GM18507 (cell line): ENCODE data around the gene AGBL1.
A peak's percentile ranks its signal among the peaks of the same experiment; 100 is the strongest.

ENCODE experiments used
- DNase-seq: peaks from one replicate; pipeline ENCODE4 v3.0.0; 2011; ENCODE audit warnings: low read depth; ENCODE audit not compliant: insufficient read length; ENCODE audit errors: extremely low spot score
- FAIRE-seq: peaks from 2 replicates; lab custom pipeline; 2011; peaks lifted over from hg19 to GRCh38; lab: Jason Lieb, UNC

AGBL1 gene

DNA sequence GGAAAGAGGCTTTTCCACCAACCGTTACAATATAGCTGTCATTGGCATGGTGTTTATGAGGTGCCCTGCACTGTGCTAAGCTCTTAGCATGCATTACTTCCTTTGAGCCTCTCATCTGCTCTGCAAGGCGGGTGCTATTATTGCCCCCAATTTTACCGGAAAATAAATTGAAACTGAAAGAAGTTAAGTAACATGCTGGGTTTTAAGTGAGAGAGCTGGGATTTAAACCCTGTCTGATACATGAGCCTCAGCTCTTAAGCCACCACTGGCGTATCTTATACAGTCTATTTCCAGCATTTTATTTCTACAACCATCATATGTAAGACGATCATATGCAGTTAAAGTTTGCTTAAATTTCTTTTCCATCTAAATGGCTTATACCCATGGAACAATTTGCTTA lies 81.6 kb downstream of the AGBL1 start:
- no peak for FAIRE-seq

DNA sequence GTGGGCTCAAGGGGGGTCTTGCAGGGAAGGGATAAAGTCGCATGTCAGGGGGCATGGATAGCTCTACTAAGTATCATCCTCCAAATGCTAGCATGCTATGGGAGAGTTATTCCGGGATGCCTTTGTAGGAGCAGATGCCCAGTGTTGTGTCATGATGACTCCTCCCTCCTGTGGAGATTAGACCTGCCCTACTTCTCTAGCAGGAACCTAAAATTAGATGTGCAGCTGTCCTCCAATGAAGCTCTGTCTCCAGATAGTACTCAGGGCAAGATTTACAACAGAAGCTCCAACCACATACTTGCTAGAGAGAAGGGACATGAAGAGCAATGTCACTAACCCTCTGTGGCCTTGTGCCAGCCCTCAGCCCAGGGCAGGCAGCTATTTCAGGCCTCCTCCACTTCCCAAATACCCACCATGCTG lies 82.5 kb downstream of the AGBL1 start:
- FAIRE-seq, result no peak
- no peak for DNase-seq

More for the DNA sequence above, 81.6 kb downstream of the AGBL1 start:
- DNase-seq, result no peak

DNA sequence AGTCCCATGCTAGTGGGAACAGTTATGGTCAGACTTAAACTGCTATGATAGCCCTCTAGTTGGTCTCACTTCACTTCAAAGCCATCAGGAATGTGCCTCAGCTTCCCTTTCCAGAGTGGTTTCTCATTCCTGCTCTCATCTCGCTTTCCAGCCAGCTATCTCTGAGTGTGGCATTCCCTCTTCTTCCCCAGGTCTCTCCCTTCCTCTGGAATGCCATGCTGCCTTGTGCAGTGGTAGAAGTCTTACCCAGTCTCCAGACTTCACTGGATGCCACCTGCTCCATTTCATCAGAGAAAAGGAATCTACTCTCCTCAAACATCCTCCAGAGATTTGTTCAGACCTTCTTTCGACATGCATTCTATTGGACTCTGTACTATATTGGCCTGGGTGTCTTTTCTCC lies 83.0 kb downstream of the AGBL1 start:
- no peak for DNase-seq
- FAIRE-seq, result no peak

DNA sequence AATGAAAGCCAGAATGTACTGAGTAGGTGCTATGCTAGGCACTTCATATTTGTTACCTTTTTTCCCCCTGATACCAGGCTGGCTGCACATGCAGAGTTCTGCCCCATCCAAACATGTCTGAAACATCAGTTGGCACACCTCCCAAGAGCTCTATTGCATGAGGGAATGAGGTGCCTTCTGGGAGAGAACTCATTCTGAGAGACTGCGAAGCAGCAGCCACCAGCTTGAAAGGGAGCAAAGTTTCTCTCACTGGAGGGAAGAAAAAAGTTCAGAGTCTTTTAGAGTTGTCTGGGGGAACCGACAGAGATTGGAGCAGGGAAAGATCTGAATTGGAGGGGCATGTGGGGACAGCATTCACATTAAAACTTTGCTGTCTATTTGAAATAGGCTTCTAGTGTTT lies 84.1 kb downstream of the AGBL1 start:
- DNase-seq (no peak), FAIRE-seq (no peak)

DNA sequence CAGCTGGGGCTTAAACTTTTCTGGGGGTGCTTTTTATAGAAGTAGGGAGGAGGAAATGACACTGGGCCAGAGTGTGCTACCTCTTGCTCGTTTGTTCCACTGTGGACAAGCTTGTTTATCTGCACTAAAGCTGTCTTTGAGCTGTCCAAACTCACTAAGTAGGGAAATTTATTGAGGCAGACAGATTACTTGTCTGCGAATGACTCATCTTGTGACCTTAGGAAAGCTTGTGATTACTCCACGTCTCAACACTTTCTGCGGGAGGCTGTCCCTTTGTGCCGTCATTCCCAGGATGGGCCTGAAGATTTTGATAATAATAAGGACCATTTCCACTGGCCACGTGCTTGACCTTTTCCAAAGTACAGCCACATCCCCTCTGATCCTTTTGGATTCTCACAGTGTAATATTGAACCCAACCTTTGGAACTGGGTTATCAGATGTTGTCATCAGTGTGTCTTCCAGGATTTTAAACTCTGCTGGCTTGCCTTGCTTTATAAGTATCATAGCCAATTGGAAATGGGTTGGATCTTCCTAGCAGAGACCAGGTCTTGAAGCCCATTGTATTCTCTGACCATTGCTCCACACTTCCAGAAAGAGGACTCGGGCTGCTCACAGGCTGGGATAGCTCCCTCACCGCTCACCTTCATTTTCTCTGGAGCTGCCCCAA lies 84.7 kb downstream of the AGBL1 start:
- DNase-seq (no peak), FAIRE-seq (no peak)

DNA sequence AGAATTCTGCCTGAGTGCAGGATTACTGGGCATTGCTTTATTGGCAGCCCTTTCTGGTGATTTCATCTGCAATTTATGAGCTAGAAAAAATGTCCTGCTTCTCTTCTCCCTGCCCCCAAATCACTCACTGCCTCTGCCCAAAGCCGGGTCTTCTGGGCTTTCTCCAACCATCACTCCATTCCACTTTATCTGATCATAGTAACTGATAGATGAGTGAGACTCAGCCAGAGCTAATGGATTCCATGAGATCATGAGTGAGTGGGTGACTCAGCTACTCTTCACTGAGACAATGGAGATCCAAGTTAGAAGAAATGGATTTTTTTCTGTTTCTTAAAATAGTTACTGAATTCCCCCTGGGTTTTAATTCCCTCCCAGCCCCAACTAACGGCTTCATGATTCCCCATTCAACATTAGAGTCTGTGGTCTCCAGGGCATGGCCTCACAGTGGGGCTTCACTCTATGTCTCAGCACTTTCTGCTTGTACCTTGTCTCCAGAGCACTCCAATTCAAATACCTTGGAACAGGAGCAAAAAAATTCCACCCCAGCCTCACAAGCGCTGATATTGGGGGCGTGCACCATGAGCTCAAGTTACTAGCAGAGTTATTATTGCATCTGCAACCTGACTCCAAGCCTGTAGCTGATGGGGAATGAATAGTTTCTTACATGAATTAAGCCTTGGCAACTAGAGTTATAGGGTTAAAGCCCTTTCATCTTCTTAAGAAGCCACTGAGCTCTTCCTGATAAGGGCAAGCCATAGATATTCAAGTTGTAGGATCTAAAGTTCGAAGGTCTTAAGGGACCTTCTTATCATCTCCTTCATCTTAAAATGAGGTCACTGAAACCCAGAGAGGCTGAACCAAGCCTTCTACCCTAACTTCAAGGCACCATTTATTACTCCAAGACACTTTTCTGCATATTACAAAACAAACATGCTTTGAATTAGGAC lies 85.9 kb downstream of the AGBL1 start:
- DNase-seq (no peak), FAIRE-seq (no peak)

DNA sequence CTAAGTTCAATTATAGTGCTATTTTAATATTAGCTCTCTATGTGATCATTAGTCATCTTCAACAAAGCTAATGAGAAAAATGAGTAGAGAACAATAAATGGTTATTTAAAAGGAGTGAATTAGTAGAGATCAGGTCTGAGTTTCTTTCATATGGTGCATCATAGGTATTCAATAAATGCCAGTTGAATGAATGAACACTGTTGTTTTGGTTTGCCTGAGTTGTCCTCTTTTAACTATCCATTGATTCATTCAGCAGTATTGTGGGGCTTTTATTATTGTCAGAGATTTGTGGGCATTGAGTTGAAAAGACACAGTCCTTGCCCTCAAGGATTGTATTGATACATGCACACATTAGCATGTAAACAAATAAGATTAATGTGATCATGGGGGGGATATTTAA lies 88.2 kb downstream of the AGBL1 start:
- FAIRE-seq (no peak), DNase-seq (no peak)

DNA sequence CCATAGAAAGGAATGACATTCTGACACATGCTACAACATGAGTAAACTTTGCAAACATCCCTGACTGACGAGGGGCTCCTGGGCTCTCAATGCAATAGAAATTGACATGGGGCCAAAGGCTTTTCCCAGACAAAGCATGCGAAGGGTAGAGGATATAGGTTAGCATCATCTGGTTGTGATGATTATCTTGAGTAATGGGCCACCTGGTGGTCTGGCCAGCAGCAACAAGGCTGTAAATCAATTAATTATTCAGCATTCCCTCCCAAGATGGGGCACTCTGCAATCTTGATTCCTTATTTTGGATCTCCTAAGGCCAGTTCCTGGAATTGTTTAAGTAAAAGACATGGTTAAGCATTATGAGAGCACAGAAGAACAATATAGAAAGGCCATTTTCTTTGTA lies 99.2 kb downstream of the AGBL1 start:
- FAIRE-seq, result no peak

DNA sequence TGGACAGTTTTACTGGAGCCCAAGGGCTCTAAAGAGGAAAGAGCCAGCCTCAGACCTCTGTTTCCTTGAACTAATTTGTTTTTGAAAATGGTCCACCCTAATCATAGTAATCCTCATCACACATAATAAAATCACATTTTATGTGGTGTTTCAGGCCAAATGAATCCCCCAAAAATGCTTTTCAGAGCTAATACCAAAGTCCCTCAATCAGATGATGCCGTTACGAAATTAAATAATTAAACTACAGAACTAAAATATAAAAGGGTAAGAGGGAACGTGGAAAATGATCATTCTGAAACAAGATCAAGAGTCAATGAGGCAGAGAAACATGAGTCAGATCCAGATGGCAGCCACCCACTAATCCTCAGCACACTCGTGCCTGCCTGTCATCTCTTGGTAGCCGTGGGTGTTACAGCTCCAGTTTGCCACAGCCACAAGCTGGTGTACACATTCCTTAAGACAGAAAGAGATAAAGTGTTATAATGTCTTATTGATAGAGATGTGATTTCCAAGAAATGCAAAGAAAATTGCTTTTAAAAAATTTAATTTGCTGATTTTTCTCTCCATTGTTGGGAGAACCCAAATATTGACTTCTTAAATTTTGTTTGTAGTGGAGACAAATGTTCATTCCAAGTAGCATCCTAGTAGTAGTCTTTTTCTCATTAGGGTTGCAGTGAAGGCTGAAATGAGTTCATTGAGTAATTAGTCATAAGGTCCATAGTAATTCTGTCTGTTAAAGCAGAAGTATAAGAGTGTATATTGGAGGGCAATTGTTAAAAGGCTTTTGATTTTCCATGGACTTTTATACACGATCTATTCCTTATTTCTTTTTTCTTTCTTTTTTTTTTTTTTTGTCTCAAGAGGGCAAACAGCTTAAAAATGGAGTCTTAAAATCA lies 104.2 kb downstream of the AGBL1 start:
- FAIRE-seq (no peak), DNase-seq (no peak)

More for the DNA sequence above, 99.2 kb downstream of the AGBL1 start:
- no peak for DNase-seq

DNA sequence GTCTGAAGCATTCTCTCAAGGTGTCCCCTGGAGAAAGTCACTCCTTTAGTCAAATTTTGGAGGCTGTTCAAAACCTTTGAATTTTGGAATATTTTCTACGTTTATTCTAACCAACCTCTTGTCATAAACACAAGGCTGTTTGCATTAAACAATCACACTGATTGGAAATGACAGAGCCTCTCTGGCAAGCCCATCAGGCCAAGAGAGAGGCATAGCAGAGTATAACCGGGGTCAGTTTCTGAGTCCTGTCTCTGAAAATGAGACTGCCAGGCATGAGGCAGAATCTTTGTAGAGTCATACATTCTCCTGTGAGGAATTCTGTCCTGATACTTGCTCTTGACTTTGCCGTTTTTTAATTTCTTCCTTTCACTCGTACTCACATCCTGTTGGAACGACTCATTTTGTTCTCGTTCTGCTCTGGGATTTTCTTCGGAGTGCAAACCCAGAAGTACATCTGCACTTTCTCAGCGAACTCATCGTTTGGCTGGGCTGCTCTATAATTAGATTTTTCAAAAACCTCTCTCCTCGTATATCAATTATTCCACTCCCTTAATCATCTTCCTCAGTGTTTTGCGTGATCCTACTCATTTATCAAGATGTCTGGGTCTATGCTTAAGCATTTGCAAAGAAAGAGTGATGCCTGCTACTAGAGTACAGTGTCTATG lies 114.2 kb downstream of the AGBL1 start:
- DNase-seq, result no peak
- no peak for FAIRE-seq

DNA sequence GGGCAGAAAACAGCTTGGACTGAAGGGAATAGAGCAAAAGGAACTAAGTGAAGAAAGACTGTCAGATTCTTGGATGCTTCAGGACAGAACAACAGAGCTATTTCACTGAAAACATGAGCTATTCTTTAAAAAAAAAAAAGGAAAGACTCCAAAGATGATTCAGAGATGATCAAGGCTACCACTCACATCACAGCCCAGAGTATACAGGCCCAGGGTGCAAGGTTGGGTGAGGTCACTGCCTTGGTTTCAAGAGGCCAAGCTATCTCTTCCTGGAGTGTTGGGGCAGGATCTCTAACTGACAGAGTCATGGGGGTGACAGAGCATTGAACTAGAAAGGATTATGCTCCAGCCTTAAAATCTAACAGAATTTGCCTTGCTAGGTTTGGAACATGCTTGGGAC lies 118.1 kb downstream of the AGBL1 start:
- no peak for DNase-seq
- no peak for FAIRE-seq

DNA sequence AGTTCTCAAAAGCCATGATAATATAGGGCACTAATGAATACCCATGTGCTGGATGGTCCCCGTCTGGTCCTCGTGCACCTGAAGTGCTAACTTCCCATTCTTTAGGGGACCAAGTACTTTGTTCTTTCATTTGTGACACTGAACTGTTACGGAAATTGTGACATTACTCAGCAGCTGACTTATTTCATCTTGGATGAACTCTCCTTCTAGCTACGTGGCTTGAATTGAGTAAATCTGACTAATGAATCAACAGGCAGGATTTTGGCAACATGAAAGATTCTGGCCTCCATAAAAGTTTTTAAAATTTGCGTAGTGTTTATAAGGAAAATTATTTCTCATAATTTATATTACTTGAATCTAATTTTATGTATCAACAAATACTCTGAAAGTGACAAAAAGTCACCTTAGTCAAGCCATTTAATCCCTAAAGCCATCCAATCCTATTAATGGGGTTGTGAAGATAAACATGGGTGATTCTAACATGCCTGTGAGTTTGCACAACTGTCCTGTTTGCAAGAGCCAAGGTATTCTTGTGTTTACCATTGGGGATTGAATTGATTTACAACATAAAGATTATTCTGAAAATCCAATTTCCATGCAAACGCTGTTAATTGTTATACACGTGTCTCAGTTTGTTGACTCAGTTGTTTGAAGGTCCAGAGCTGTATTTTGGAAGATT lies 119.9 kb downstream of the AGBL1 start:
- DNase-seq (no peak), FAIRE-seq (no peak)

DNA sequence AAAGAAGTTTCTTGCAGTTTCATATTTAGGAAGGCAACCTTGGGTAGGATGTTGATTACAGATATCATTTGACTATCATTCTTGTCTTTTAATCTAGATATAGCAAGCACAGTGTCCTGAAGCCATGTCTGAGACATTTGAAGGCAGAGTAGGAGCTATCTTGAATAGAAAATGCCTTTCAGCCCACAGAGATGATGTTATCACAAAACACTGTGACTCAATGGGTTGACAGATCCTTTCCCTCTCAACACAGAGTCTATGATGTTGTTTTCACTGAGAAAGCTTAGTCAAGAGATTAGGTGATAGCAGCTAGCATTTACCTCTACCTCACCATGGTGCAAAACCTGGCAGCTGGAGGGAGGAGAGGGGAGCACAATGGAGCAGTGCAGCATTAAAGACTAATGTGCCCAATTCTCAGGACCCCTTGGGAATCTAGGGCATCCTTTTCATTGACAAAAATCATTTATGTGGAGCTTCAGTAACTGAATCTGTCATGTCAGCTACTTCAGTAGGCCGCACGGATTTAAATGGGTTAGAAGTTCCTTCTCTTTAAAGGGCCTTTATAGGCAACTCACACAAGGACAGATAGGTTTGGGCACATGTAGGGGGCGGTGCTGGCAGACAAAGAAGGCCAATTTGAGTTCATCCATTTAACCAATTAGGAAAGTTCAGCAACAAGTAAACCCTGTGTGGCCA lies 121.8 kb downstream of the AGBL1 start:
- no peak for FAIRE-seq
- DNase-seq, result no peak

DNA sequence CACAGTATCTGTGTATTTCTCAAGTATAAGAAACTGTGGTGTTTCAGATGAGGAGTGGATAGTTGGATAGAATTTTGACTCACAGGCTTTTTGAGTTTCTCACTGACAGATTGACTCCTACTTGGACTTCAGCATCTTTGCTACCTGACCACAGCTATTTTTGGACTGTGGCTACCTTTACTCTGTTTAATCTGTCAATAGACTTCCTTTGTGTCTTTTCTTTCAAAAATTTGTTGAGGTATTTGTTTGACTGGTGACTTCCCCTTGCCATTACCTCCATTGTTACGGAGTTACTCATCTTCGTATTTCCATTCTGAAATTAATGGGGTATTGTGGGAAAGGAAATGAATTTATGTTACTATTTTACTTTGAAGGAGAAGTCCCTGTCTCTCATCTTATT lies 123.8 kb downstream of the AGBL1 start:
- peak; percentile 38 for FAIRE-seq
- DNase-seq, result no peak

DNA sequence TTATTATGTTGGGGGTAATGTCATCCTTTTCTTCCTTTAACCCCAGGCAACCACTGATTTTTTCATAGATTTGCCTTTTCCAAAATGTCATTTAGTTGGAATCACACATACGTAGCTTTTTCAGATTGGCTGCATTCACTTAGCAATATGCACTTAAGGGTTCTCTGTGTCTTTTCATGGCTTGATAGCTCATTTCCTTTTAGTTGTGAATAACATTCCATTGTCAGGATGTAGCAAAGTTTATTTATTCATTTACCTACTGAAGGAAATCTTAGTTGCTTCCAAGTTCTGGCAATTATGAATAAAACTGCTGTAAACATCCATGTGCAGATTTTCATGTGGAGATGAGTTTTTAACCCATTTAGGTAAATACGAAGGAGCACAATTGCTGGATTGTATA lies 125.4 kb downstream of the AGBL1 start:
- no peak for DNase-seq
- no peak for FAIRE-seq

DNA sequence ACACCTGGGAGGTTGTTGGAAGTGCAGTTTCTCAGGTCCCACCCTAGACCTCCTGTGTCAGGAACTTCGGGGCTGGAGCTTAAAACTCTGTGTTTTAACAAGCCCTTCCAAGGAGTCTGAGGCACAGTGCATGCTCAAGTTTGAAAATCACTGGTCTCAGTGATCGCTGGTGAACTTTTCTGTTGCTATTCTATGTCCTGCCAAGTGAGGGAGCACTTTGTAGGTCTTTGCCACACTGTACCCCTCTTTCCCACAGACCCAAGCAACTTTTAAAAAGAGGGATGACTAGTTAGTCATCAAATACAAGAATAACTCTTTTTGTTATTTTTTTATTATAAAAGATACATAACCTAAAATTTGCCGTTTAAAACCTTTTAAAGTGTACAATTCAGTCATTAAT lies 133.7 kb downstream of the AGBL1 start:
- FAIRE-seq (no peak), DNase-seq (no peak)

DNA sequence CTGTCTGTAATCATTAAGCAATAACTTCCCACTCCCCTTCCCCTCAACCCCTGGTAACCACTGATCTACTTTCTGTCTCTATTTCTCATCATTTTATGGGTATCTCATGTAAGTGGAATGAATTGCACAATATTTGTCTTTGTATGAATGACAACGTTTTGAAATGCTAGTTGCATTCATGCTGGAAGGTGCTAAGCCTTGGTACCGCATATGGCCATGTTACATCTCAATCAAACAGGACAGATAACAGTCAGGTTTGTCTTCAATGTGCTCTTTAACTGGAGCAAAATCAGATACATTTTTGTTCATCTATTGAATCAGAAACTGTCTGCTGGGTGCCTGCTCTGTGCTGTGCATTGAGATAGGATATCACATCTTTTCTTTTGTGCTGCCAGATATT lies 134.2 kb downstream of the AGBL1 start:
- FAIRE-seq, result no peak
- DNase-seq, result no peak

DNA sequence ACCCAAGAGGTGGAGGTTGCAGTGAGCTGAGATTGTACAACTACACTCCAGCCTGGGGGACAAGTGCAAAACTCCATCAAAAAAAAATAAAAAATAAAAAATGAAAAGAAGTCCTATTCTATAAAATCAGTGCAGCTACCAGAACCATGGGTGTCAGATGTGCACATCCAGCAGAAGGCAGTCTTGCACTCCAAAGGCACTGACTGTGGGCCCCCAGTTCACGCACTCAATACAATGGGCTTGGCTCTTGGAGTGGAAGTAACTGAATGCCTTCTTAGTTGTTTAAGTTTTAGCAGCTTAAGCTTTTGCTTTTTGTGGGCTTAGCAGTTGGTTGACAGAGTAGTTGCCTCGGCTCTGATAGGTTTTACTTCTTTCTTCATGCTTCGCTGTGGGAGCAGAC lies 141.4 kb downstream of the AGBL1 start:
- no peak for DNase-seq

More for the DNA sequence above, 141.4 kb downstream of the AGBL1 start:
- FAIRE-seq, result no peak
